AG04449 (cell line): ENCODE results near the gene MYO10.

Experiments used
- CTCF ChIA-PET: fragments of 350-600 bp; formaldehyde crosslinking; extraction: SDS; loops from one replicate; lab custom pipeline; 2021; ENCODE audit warnings: antibody characterized with exemption; lab: Yijun Ruan, JAX
- POLR2A ChIA-PET: fragments of 400-600, 350-600 bp; formaldehyde crosslinking; extraction: SDS; loops from one replicate; lab custom pipeline; 2020; ENCODE audit warnings: antibody characterized with exemption, inconsistent platforms; lab: Yijun Ruan, JAX
- DNase-seq: peaks from one replicate; pipeline ENCODE4 v3.0.0-alpha.2; 2010; ENCODE audit warnings: low read depth, low spot score
- H3K4me3 ChIP-seq: 2 replicates; pipeline ENCODE4 v1.5.1; 2011; ENCODE audit warnings: low read depth, mild to moderate bottlenecking, control low read depth, low read length
- CTCF ChIP-seq: IDR thresholded peaks from one replicate; pipeline ENCODE4 v1.5.1; 2011; ENCODE audit warnings: mild to moderate bottlenecking, moderate library complexity, low read length, control low read depth, inconsistent platforms; ENCODE audit not compliant: insufficient read depth; ENCODE audit errors: missing control alignments

Gene MYO10

DNA sequence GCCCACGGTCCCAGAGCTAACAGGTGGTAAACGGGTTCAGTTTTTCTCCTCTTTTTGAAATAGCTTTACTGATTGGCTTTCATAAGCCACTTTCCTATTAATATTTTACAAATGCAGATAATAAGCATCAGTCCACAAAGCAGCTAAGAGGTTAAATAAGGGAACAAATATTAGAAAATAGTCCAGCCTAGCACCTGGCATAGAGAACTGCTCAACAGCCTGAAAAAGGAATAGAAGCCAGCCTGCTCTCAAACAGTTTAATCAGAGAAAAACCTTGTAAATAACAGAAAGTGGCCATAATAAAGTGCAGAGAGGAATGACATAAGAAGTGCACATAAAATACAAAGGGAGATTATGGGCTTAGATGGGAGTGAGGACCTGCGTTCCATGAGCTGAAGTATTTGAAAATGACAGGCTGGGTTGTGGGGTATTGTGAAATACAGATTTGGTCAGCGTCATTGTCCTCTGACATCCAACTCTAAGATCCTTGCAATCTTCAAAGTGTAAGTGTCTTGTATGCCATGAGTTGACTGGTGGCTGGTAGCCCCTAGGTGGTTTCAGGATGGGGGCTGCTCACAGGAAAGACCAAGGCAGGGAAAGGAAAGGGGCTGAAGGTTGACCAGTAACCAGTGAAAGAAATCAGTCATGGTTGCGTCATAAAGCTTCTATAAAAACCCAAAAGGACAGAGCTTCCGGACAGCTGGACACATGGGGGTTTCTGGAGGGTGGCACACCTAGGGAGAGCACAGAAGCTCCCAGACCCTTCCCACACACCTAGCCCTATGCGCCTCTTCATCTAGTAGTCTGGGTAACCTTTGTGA is 32.4 kb downstream of the MYO10 start:
- ChIA-PET CTCF (interaction anchor here (0.7 to 4.3 kb wide), 4 partner anchors 27 to 286 kb away, joined by 3 to 18 read pairs (median 4); no protein-coding TSS in a partner anchor), POLR2A (no interaction called here)
- TF ChIP-seq CTCF, result no peak
- DNase-seq, result no peak
- no peak overlapping the region for H3K4me3 ChIP-seq

- CTCF ChIA-PET, result interaction anchor here (0.7 to 4.3 kb wide), 3 partner anchors 111 to 287 kb away, joined by 3 to 18 read pairs (median 3); no protein-coding TSS in a partner anchor
- no peak for DNase-seq
- POLR2A ChIA-PET, result no interaction called here
- TF ChIP-seq CTCF, result no peak
- H3K4me3 ChIP-seq, result no peak overlapping the region
These were observed 33.2 kb downstream of the MYO10 start for GRCh38 chr5:16902846-16903245.

DNA sequence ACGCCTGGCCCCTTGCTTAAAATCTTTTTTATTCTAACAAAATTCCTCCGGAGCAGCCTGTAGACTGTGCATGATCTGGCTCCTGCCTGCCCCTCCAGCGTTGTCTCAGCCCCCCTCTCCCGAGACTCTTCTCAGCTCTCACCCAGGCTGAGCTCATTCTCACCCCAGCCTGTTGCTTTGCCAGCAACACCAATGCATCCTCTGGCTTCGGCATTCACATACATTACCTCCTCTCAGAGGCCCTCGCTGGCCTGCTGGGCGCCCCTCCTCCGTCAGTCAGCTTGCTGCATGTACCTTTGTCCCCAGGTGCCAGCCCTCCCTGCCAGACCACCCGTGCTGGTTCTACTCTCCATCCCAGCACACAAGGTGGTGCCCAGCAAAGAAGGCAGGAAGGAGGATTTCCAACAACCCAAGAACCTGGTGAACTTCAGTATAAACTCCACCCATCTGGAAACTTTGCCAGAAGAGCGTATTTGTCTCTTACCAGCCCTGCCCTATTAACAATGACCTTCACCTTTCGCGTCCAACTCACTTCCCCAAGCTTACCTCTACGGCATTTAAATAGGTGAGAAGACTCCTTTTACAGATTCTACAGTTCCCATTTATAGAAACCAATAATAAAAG is 35.0 kb downstream of the MYO10 start:
- ChIA-PET CTCF (no interaction called here), POLR2A (no interaction called here)
- TF ChIP-seq CTCF, result no peak
- no peak overlapping the region for H3K4me3 ChIP-seq
- DNase-seq, result no peak

DNA sequence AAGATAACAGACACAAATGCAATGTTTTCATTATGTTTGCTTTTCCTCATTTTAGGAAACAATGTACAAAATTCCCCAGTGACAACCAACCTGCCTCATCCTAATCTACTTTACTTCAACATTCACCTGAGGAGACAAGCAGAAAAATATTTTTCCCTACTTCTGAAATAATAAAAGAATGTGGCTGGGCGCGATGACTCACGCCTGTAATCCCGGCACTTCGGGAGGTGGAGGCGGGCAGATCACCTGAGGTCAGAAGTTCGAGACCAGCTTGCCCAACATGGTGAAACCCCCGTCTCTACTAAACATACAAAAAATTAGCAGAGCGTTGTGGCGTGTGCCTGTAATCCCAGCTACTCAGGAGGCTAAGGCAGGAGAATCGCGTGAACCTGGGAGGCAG is 36.9 kb downstream of the MYO10 start:
- CTCF ChIA-PET, result no interaction called here
- no peak for DNase-seq
- POLR2A ChIA-PET, result no interaction called here
- no peak for TF ChIP-seq CTCF
- H3K4me3 ChIP-seq, result no peak overlapping the region

GRCh38 chr5:16897800-16898199 is 38.3 kb downstream of the MYO10 start:
- no peak overlapping the region for H3K4me3 ChIP-seq
- TF ChIP-seq CTCF, result no peak
- DNase-seq, result no peak
- ChIA-PET CTCF (interaction anchor here (0.7 to 1.4 kb wide), 4 partner anchors 8 to 311 kb away, joined by 3 to 7 read pairs (median 4); no protein-coding TSS in a partner anchor), POLR2A (no interaction called here)

GRCh38 chr5:16897284-16897704 is 38.8 kb downstream of the MYO10 start:
- H3K4me3 ChIP-seq, result no peak overlapping the region
- POLR2A ChIA-PET, result no interaction called here
- CTCF ChIA-PET, result interaction anchor here (1.2 to 1.4 kb wide), 3 partner anchors 8 to 293 kb away, joined by 3 to 7 read pairs (median 4); no protein-coding TSS in a partner anchor
- no peak for TF ChIP-seq CTCF
- no peak for DNase-seq
